ENCODE measurements around the gene KBTBD4.

KBTBD4 gene

DNA sequence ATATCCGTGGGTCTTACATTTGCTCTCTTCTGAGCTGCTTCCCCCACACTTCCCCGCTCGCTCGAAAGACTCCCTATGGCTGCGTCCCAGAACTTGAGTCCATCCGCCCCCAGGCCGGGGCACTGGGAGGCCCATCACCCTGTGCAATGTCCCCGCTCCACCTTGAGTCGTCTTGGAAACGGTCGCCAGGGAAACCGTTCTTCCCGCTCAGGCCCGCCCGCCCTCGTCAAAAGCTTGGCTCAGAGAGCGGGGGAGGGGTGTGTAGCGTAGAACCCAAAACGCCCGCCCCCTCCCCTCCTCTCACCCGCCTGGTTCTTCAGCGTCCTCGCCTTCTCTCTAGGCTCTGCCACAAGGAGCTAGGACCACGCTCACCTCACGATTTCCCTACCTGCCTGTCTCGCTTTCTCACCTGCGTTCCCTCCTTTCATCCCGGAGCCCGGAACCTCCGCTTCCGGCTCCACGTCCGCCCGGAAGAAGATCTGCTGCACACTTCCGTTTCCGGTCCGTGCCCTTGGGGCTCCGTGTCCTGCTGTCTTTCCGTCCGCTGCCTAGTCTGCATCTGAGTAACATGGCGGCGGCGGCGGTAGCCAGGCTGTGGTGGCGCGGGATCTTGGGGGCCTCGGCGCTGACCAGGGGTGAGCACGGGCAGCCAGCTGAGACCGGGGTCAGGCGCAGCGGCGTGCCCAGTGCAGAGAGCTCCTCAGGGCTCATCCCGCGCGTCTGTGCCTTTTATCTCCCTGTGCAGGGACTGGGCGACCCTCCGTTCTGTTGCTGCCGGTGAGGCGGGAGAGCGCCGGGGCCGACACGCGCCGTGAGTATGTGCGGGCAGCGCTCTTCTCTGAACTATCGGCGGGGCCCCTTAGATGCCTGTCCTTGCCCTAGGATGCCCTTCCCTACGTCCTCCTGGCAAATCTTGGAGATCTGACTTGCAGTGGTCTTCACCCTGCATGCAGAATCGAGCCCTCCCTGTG, at the start of gene KBTBD4, which contains the start of gene NDUFS3:
Gene KBTBD4, minus strand, starts transcription at position 447 of the 971 bp plus-strand sequence. Its CDS starts 19 bp downstream, at position 428.
Gene NDUFS3, plus strand, starts transcription at position 551 of the 971 bp plus-strand sequence. Its CDS starts 18 bp downstream, at position 569.
- TF ChIP-seq, protein P1, sequence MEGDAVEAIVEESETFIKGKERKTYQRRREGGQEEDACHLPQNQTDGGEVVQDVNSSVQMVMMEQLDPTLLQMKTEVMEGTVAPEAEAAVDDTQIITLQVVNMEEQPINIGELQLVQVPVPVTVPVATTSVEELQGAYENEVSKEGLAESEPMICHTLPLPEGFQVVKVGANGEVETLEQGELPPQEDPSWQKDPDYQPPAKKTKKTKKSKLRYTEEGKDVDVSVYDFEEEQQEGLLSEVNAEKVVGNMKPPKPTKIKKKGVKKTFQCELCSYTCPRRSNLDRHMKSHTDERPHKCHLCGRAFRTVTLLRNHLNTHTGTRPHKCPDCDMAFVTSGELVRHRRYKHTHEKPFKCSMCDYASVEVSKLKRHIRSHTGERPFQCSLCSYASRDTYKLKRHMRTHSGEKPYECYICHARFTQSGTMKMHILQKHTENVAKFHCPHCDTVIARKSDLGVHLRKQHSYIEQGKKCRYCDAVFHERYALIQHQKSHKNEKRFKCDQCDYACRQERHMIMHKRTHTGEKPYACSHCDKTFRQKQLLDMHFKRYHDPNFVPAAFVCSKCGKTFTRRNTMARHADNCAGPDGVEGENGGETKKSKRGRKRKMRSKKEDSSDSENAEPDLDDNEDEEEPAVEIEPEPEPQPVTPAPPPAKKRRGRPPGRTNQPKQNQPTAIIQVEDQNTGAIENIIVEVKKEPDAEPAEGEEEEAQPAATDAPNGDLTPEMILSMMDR (IDR thresholded peaks at IDR 0.05; ENCODE audit: low read depth, low read length): no peak
- peak within 1 kb of the TSS; percentile 98 for H3K4me3 ChIP-seq (ENCODE audit: low read depth, low read length)

DNA sequence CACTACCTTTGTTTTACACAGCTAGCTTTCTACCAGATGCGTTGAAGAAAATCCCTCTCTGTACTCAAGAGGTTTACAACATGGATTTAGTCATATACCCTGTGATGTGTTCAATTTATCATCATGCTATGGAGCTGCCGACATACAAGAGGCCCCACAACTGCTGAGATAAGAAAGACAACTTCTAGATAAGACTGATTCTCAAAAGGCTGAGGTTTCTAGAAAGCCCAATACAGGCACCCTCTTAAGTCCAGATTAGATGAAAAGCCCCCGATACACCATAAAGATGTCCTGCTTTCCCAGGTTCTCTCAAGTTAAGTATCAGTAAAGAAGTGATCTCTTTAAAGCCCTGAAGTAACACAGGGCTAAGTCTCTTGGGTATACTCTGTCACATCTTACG, 49.3 kb upstream of the KBTBD4 start:
- TF ChIP-seq, protein P1 (IDR thresholded peaks at IDR 0.05; ENCODE audit: low read depth, low read length): no peak
- no peak overlapping the region for H3K4me3 ChIP-seq (ENCODE audit: low read depth, low read length)

DNA sequence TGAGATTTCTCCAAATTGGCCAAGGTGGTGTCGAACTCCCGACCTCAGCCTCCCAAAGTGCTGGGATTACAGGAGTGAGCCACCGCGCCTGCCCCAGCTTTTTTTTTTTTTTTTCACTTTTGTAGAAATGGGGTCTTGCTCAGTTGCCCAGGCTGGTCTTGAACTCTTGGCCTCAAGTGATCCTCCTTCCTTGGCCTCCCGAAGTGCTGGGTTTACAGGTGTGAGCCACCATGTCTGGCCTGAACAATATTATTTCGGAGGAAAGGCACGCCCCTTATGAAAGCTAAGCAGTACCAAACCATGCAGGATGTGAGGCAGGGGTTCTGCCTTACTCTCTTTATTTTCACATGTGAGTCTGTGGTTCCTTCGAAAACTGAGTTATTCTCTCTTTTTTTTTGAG, 47.5 kb upstream of the KBTBD4 start:
- TF ChIP-seq, protein P1 (IDR thresholded peaks at IDR 0.05; ENCODE audit: low read depth, low read length): no peak
- H3K4me3 ChIP-seq (ENCODE audit: low read depth, low read length): no peak overlapping the region

DNA sequence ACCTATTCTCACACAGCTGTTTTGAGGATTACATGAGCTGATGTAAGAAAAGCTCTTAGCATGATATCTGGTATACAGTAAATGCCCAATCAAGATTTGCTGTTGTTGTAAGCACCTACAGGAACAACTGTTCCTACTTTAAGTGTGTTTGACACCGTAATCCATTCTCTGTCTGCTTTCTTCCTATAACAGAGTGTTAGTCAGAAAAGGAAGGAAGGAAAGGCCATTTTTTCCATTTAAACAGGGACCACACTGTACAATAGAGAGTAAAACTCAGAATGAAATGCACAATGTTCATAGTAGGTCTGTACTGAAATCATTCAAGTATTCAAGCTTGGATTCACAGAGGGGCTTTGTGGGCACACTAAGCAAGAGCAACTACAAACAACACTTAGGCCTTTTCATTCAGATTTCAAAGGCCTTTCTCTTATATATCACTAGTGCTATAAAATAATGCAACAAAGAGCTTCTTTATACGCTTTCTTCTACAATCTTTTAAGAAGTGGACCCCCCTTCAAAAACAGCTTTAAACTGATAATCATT, 42.1 kb upstream of the KBTBD4 start:
- H3K4me3 ChIP-seq (ENCODE audit: low read depth, low read length): no peak overlapping the region
- TF ChIP-seq, protein P1 (IDR thresholded peaks at IDR 0.05; ENCODE audit: low read depth, low read length): no peak

DNA sequence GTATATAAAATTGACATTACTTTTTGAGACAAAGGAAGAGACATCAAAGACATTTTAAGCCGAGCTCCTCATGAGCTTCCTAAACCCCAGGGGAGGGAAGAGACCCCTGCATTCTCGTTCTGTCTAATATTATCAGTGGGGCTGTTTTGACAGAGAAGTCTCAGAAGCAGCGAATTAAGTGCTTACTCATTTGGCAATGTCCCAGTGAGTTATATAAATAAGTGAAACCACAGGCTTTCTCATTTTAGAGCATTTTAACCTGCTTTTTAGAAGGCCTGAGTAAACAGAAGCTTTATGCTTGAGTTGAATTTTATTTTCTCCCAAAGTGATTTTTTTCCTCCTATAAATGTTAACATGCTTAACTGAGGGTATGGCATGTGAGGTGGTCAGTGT, 38.6 kb upstream of the KBTBD4 start:
- H3K4me3 ChIP-seq (ENCODE audit: low read depth, low read length): no peak overlapping the region
- TF ChIP-seq, protein P1 (IDR thresholded peaks at IDR 0.05; ENCODE audit: low read depth, low read length): no peak

DNA sequence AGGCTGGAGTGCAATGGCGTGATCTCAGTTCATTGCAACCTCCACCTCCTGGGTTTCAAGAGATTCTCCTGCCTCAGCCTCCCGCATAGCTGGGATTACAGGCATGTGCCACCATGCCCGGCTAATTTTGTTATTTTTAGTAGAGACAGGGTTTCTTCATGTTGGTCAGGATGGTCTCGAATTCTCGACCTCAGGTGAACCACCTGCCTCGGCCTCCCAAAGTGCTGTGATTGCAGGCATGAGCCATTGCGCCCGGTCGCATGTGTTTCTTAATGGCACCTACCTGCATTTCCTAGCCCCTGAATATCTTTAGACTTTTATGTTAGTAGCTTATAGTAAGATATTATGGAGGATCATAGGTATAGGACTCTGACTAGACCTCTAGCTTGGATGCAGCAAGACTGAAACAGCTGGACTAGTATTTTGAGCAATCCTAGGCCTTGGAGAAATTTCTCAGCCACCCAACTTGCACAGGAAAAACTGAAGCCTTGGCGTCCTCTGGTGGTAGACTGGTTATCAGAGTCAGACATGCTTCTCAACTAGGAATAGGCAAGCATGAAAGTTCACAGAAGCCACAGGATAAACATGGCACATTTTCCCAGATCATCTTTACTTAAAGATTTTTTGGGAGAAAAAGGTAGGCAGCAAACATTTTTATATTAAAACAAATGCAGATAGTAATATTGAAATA, 38.1 kb upstream of the KBTBD4 start:
- TF ChIP-seq, protein P1 (IDR thresholded peaks at IDR 0.05; ENCODE audit: low read depth, low read length): peak; percentile 95

More for the DNA sequence above, 38.1 kb upstream of the KBTBD4 start:
- no peak overlapping the region for H3K4me3 ChIP-seq (ENCODE audit: low read depth, low read length)

Measured in WI38 (cell line).